ENCODE data around the gene HSD17B14. TPM values are rescaled to one million over a fixed set of nuclear protein-coding genes. Genes with fewer than 3 reads are reported as not detected.

The HSD17B14 gene
- total and polyA plus RNA-seq, 2 experiments from 2014 or later: 8.4 to 11.7 TPM

DNA sequence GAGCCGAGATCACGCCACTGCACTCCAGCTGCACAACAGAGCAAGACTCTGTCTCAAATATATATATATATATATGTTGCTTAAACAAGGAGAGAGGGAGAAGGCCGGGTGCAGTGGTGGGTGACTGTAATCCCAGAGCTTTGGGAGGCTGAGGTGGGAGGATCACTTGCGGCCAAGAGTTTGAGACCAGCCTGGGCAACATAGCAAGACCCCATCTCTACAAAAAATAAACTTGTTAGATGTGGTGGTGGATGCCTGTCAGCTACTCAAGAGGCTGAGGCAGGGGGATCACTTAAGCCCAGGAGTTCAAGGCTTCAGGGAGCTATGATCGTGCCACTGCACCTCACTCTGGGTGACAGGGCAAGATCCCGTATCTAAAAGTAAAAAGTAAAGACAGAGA, 5.3 kb upstream of the HSD17B14 start (continued):
- TF ChIP-seq, protein P1, sequence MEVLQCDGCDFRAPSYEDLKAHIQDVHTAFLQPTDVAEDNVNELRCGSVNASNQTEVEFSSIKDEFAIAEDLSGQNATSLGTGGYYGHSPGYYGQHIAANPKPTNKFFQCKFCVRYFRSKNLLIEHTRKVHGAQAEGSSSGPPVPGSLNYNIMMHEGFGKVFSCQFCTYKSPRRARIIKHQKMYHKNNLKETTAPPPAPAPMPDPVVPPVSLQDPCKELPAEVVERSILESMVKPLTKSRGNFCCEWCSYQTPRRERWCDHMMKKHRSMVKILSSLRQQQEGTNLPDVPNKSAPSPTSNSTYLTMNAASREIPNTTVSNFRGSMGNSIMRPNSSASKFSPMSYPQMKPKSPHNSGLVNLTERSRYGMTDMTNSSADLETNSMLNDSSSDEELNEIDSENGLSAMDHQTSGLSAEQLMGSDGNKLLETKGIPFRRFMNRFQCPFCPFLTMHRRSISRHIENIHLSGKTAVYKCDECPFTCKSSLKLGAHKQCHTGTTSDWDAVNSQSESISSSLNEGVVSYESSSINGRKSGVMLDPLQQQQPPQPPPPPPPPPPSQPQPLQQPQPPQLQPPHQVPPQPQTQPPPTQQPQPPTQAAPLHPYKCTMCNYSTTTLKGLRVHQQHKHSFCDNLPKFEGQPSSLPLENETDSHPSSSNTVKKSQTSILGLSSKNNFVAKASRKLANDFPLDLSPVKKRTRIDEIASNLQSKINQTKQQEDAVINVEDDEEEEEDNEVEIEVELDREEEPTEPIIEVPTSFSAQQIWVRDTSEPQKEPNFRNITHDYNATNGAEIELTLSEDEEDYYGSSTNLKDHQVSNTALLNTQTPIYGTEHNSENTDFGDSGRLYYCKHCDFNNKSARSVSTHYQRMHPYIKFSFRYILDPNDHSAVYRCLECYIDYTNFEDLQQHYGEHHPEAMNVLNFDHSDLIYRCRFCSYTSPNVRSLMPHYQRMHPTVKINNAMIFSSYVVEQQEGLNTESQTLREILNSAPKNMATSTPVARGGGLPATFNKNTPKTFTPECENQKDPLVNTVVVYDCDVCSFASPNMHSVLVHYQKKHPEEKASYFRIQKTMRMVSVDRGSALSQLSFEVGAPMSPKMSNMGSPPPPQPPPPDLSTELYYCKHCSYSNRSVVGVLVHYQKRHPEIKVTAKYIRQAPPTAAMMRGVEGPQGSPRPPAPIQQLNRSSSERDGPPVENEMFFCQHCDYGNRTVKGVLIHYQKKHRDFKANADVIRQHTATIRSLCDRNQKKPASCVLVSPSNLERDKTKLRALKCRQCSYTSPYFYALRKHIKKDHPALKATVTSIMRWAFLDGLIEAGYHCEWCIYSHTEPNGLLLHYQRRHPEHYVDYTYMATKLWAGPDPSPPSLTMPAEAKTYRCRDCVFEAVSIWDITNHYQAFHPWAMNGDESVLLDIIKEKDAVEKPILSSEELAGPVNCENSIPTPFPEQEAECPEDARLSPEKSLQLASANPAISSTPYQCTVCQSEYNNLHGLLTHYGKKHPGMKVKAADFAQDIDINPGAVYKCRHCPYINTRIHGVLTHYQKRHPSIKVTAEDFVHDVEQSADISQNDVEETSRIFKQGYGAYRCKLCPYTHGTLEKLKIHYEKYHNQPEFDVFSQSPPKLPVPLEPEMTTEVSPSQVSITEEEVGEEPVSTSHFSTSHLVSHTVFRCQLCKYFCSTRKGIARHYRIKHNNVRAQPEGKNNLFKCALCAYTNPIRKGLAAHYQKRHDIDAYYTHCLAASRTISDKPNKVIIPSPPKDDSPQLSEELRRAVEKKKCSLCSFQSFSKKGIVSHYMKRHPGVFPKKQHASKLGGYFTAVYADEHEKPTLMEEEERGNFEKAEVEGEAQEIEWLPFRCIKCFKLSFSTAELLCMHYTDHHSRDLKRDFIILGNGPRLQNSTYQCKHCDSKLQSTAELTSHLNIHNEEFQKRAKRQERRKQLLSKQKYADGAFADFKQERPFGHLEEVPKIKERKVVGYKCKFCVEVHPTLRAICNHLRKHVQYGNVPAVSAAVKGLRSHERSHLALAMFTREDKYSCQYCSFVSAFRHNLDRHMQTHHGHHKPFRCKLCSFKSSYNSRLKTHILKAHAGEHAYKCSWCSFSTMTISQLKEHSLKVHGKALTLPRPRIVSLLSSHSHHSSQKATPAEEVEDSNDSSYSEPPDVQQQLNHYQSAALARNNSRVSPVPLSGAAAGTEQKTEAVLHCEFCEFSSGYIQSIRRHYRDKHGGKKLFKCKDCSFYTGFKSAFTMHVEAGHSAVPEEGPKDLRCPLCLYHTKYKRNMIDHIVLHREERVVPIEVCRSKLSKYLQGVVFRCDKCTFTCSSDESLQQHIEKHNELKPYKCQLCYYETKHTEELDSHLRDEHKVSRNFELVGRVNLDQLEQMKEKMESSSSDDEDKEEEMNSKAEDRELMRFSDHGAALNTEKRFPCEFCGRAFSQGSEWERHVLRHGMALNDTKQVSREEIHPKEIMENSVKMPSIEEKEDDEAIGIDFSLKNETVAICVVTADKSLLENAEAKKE (CRISPR knock-in tag; IDR thresholded peaks at IDR 0.05): no peak
- TF ChIP-seq JUNB (IDR thresholded peaks at IDR 0.05; ENCODE audit: unreplicated experiment) (no peak), POLR2AphosphoS5 (IDR thresholded peaks at IDR 0.05; ENCODE audit: low read depth) (no peak), EZH2phosphoT487 (IDR thresholded peaks at IDR 0.05; ENCODE audit: unreplicated experiment) (no peak), REST (IDR thresholded peaks at IDR 0.05; ENCODE audit: unreplicated experiment) (no peak), ZNF331 (CRISPR knock-in tag; IDR thresholded peaks at IDR 0.05; ENCODE audit: low read depth) (no peak), CREB1 (CRISPR knock-in tag; IDR thresholded peaks at IDR 0.05; ENCODE audit: low read depth) (no peak), EZH2 (IDR thresholded peaks at IDR 0.05; ENCODE audit: low read depth, unreplicated experiment) (no peak), ZNF114 (CRISPR knock-in tag; IDR thresholded peaks at IDR 0.05) (no peak)
- TF ChIP-seq, protein P2, sequence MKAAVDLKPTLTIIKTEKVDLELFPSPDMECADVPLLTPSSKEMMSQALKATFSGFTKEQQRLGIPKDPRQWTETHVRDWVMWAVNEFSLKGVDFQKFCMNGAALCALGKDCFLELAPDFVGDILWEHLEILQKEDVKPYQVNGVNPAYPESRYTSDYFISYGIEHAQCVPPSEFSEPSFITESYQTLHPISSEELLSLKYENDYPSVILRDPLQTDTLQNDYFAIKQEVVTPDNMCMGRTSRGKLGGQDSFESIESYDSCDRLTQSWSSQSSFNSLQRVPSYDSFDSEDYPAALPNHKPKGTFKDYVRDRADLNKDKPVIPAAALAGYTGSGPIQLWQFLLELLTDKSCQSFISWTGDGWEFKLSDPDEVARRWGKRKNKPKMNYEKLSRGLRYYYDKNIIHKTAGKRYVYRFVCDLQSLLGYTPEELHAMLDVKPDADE (IDR thresholded peaks at IDR 0.05): no peak
